GM12891 (cell line): ENCODE measurements around the gene IGFBP7.

Experiments
- POLR2A ChIP-seq: IDR thresholded peaks from 2 replicates; pipeline ENCODE4 v1.6.1; 2011; ENCODE audit warnings: low read depth, low read length, control low read depth
- POLR2AphosphoS5 ChIP-seq: IDR thresholded peaks from 2 replicates; pipeline ENCODE4 v1.6.1; 2011; ENCODE audit warnings: low read depth, low read length, control low read depth

GRCh38 chr4:56995525-56995924 is 114.7 kb downstream of the IGFBP7 start:
- no peak for TF ChIP-seq POLR2AphosphoS5
- TF ChIP-seq POLR2A: no peak
